ENCODE results near the gene WDR11.

DNA sequence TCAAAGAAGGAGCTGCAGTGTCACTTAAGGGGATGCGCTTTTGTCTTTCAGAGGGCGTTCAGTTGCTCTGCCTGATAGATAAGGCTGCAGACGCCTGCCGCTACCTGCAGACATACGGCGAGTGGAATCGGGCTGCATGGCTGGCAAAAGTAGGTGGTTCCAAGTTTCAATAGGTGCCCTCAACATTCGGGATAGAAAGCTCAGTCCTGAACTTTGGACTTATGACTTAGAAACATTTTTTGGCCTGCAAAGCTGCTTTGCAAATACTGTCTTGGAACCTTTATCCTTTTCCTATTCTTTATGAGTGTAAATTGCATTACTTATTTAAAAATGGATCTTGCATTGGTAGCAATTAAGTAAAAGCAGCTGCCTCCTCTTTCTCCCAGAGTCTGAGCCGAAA lies 54.1 kb downstream of the WDR11 start:
- no peak for TF ChIP-seq POLR2A (IDR thresholded peaks at IDR 0.05)
- TF ChIP-seq, protein P1, sequence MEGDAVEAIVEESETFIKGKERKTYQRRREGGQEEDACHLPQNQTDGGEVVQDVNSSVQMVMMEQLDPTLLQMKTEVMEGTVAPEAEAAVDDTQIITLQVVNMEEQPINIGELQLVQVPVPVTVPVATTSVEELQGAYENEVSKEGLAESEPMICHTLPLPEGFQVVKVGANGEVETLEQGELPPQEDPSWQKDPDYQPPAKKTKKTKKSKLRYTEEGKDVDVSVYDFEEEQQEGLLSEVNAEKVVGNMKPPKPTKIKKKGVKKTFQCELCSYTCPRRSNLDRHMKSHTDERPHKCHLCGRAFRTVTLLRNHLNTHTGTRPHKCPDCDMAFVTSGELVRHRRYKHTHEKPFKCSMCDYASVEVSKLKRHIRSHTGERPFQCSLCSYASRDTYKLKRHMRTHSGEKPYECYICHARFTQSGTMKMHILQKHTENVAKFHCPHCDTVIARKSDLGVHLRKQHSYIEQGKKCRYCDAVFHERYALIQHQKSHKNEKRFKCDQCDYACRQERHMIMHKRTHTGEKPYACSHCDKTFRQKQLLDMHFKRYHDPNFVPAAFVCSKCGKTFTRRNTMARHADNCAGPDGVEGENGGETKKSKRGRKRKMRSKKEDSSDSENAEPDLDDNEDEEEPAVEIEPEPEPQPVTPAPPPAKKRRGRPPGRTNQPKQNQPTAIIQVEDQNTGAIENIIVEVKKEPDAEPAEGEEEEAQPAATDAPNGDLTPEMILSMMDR (IDR thresholded peaks at IDR 0.05) = no peak
- TF ChIP-seq EP300 (IDR thresholded peaks at IDR 0.05) = no peak

Measured in tibial nerve (tissue), 4 donors.